ENCODE measurements around the gene PLB1.

DNA sequence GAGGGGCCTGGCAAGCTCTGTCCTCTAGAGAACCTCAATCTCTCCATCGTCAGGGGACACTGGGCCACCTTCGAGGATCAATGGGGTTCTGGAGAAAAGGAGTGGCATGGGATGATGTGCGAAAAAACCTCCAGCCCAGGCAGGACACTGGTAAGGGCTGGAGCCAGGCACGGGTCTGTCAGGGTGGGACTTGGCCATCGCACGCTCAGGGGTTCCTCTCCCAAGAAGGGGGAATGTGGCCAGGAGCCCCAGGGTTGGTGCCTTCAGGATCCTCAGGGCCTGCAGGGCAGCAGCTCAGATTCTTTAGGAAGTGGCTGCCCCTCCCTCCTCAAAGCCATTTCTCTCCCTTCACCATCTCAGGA lies 46.8 kb upstream of the PLB1 start:
- TF ChIP-seq CTCF (IDR thresholded peaks at IDR 0.05) (no peak), POLR2AphosphoS5 (IDR thresholded peaks at IDR 0.05; ENCODE audit: insufficient read depth in 1 of 2, low read depth in 1 of 2) (no peak), POLR2A (IDR thresholded peaks at IDR 0.05) (no peak)
